ENCODE results near the gene PLN. TPM values are rescaled to one million over a fixed set of nuclear protein-coding genes. Genes with fewer than 3 reads are reported as not detected.

PLN gene
- total RNA-seq, 1 experiment from 2014 or later, result not detected

DNA sequence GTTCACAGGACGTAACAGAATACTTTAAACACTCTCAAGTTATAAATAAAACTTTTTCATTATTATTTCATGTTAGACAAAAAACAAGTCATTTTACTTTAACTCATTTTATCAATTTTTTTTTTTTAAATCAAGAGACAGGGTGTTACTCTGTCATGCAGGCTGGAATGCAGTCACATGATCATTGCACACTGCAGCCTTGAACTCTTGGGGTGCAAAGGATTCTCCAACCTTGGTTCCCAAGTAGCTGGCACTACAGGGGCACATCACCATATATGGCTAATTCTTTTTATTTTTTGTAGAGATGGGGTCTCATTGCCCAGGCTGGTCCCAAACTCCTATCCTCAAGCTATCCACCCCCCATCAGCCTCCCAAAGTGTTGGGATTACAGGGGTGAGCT lies 14.2 kb downstream of the PLN start:
- Mint-ChIP-seq H3K27ac (no peak overlapping the region), H3K27me3 (ENCODE audit: low read depth) (no peaks in the 10 kb centered on the region), H3K36me3 (no peaks in the 10 kb centered on the region), H3K9me3 (no peaks in the 10 kb centered on the region), H3K4me3 (no peak overlapping the region), H3K4me1 (peaks cover 11% of the 10 kb centered on the region)
- TF ChIP-seq, protein P1, sequence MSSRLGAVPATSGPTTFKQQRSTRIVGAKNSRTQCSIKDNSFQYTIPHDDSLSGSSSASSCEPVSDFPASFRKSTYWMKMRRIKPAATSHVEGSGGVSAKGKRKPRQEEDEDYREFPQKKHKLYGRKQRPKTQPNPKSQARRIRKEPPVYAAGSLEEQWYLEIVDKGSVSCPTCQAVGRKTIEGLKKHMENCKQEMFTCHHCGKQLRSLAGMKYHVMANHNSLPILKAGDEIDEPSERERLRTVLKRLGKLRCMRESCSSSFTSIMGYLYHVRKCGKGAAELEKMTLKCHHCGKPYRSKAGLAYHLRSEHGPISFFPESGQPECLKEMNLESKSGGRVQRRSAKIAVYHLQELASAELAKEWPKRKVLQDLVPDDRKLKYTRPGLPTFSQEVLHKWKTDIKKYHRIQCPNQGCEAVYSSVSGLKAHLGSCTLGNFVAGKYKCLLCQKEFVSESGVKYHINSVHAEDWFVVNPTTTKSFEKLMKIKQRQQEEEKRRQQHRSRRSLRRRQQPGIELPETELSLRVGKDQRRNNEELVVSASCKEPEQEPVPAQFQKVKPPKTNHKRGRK (CRISPR knock-in tag; IDR thresholded peaks at IDR 0.05; ENCODE audit: borderline replicate concordance), result no peak
- TF ChIP-seq ATF1 (CRISPR knock-in tag; IDR thresholded peaks at IDR 0.05) (no peak), FOXK1 (CRISPR knock-in tag; IDR thresholded peaks at IDR 0.05) (no peak), TEAD4 (CRISPR knock-in tag; IDR thresholded peaks at IDR 0.05) (no peak), CTCF (IDR thresholded peaks at IDR 0.05) (no peak), NFE2L1 (CRISPR knock-in tag; IDR thresholded peaks at IDR 0.05) (no peak), GABPB1 (CRISPR knock-in tag; IDR thresholded peaks at IDR 0.05) (no peak), SMAD3 (CRISPR knock-in tag; IDR thresholded peaks at IDR 0.05; ENCODE audit: borderline replicate concordance) (no peak), ZNF263 (CRISPR knock-in tag; IDR thresholded peaks at IDR 0.05; ENCODE audit: low read depth) (no peak), ETV6 (CRISPR knock-in tag; IDR thresholded peaks at IDR 0.05) (no peak), TCF7 (CRISPR knock-in tag; IDR thresholded peaks at IDR 0.05; ENCODE audit: low read depth) (no peak), TP53 (CRISPR knock-in tag; IDR thresholded peaks at IDR 0.05) (no peak), ZSCAN18 (CRISPR knock-in tag; IDR thresholded peaks at IDR 0.05) (no peak), ZNF219 (CRISPR knock-in tag; IDR thresholded peaks at IDR 0.05; ENCODE audit: borderline replicate concordance) (no peak), ELF4 (CRISPR knock-in tag; IDR thresholded peaks at IDR 0.05; ENCODE audit: low read depth) (no peak)
- TF ChIP-seq, protein P2, sequence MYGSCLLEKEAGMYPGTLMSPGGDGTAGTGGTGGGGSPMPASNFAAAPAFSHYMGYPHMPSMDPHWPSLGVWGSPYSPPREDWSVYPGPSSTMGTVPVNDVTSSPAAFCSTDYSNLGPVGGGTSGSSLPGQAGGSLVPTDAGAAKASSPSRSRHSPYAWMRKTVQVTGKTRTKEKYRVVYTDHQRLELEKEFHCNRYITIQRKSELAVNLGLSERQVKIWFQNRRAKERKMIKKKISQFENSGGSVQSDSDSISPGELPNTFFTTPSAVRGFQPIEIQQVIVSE (CRISPR knock-in tag; IDR thresholded peaks at IDR 0.05; ENCODE audit: borderline replicate concordance), result no peak
- TF ChIP-seq, protein P3, sequence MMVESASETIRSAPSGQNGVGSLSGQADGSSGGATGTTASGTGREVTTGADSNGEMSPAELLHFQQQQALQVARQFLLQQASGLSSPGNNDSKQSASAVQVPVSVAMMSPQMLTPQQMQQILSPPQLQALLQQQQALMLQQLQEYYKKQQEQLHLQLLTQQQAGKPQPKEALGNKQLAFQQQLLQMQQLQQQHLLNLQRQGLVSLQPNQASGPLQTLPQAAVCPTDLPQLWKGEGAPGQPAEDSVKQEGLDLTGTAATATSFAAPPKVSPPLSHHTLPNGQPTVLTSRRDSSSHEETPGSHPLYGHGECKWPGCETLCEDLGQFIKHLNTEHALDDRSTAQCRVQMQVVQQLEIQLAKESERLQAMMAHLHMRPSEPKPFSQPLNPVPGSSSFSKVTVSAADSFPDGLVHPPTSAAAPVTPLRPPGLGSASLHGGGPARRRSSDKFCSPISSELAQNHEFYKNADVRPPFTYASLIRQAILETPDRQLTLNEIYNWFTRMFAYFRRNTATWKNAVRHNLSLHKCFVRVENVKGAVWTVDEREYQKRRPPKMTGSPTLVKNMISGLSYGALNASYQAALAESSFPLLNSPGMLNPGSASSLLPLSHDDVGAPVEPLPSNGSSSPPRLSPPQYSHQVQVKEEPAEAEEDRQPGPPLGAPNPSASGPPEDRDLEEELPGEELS (CRISPR knock-in tag; IDR thresholded peaks at IDR 0.05), result no peak
- TF ChIP-seq, protein P4, sequence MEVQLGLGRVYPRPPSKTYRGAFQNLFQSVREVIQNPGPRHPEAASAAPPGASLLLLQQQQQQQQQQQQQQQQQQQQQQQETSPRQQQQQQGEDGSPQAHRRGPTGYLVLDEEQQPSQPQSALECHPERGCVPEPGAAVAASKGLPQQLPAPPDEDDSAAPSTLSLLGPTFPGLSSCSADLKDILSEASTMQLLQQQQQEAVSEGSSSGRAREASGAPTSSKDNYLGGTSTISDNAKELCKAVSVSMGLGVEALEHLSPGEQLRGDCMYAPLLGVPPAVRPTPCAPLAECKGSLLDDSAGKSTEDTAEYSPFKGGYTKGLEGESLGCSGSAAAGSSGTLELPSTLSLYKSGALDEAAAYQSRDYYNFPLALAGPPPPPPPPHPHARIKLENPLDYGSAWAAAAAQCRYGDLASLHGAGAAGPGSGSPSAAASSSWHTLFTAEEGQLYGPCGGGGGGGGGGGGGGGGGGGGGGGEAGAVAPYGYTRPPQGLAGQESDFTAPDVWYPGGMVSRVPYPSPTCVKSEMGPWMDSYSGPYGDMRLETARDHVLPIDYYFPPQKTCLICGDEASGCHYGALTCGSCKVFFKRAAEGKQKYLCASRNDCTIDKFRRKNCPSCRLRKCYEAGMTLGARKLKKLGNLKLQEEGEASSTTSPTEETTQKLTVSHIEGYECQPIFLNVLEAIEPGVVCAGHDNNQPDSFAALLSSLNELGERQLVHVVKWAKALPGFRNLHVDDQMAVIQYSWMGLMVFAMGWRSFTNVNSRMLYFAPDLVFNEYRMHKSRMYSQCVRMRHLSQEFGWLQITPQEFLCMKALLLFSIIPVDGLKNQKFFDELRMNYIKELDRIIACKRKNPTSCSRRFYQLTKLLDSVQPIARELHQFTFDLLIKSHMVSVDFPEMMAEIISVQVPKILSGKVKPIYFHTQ (CRISPR knock-in tag; IDR thresholded peaks at IDR 0.05), result no peak
- DNase-seq (ENCODE audit: low spot score), result no peak
- ChIA-PET CTCF (no interaction called here), POLR2A (no interaction called here)
- ATAC-seq, result no peak

Data from WTC11 (cell line).